IMR-90 (cell line): ENCODE results near the gene COL9A3. TPM values are rescaled to one million over a fixed set of nuclear protein-coding genes. Genes with fewer than 3 reads are reported as not detected.

Experiments
- ATAC-seq: fragments of 200-7000 bp; cut with Tn5 transposase; 2 replicates; pipeline ENCODE4 v1.9.1; 2020; ENCODE audit warnings: low read depth, mild to moderate bottlenecking, moderate library complexity
- BruUV-seq: library from RNA; stranded (reverse); fragments of 400-500 nt; replicated peaks from 2 replicates; lab custom pipeline; 2021; lab: Mats Ljungman, UMichigan
- CTCF ChIA-PET: fragments of 300-600 bp; formaldehyde crosslinking; extraction: SDS; loops from one replicate; lab custom pipeline; 2021; ENCODE audit warnings: antibody characterized with exemption; lab: Yijun Ruan, JAX
- POLR2A ChIA-PET: fragments of 300-600 bp; sonication (Branson Sonifier 250); formaldehyde crosslinking; loops from one replicate; lab custom pipeline; 2022; ENCODE audit warnings: antibody characterized with exemption; ENCODE audit not compliant: unreplicated experiment; lab: Charles Lee
- DNase-seq: peaks from one replicate; pipeline ENCODE4 v3.0.0; 2013
- H2AFZ ChIP-seq: replicated peaks from 2 replicates; pipeline ENCODE3; 2013; ENCODE audit warnings: low read length, mild to moderate bottlenecking; ENCODE audit not compliant: poor library complexity
- H2AK5ac ChIP-seq: 2 replicates; pipeline ENCODE4 v1.6.1; 2013; ENCODE audit warnings: low read depth, low read length, inconsistent platforms
- H2AK9ac ChIP-seq: replicated peaks from 2 replicates; pipeline ENCODE3; 2013; ENCODE audit warnings: mild to moderate bottlenecking, low read depth, low read length, moderate library complexity; ENCODE audit not compliant: poor library complexity
- H2BK120ac ChIP-seq: 2 replicates; pipeline ENCODE4 v1.6.1; 2013; ENCODE audit warnings: low read depth, low read length, inconsistent platforms
- H2BK15ac ChIP-seq: 3 replicates; pipeline ENCODE4 v1.6.1; 2013; ENCODE audit warnings: low read depth, low read length, inconsistent platforms
- H2BK20ac ChIP-seq: 2 replicates; pipeline ENCODE4 v1.6.1; 2013; ENCODE audit warnings: low read depth, mild to moderate bottlenecking, inconsistent platforms, low read length, moderate library complexity
- H2BK5ac ChIP-seq: 2 replicates; pipeline ENCODE4 v1.6.1; 2013; ENCODE audit warnings: mild to moderate bottlenecking, low read depth, low read length, inconsistent platforms; ENCODE audit not compliant: poor library complexity, severe bottlenecking
- H3K14ac ChIP-seq: replicated peaks from 2 replicates; pipeline ENCODE4 v1.6.1; 2013; ENCODE audit warnings: low read depth, low read length, inconsistent platforms
- H3K18ac ChIP-seq: 2 replicates; pipeline ENCODE4 v1.6.1; 2013; ENCODE audit warnings: low read depth, low read length, control low read depth
- H3K23ac ChIP-seq: 2 replicates; pipeline ENCODE4 v1.6.1; 2013; ENCODE audit warnings: low read depth, low read length, inconsistent platforms
- H3K27ac ChIP-seq: 2 replicates; pipeline ENCODE4 v1.5.1; 2013; ENCODE audit warnings: mild to moderate bottlenecking, control low read depth, low read length; ENCODE audit not compliant: insufficient read depth
- H3K27me3 ChIP-seq: 2 replicates; pipeline ENCODE4 v1.6.1; 2013; ENCODE audit warnings: low read length; ENCODE audit not compliant: control insufficient read depth, insufficient read depth
- H3K36me3 ChIP-seq: 2 replicates; pipeline ENCODE4 v1.6.1; 2013; ENCODE audit warnings: low read length, mixed read lengths; ENCODE audit not compliant: control insufficient read depth, insufficient read depth
- H3K4ac ChIP-seq: 2 replicates; pipeline ENCODE4 v1.6.1; 2013; ENCODE audit warnings: low read depth, low read length, inconsistent platforms
- H3K4me1 ChIP-seq: 2 replicates; pipeline ENCODE4 v1.6.1; 2013; ENCODE audit warnings: low read length, mixed read lengths; ENCODE audit not compliant: control insufficient read depth, insufficient read depth
- H3K4me2 ChIP-seq: 2 replicates; pipeline ENCODE4 v1.6.1; 2013; ENCODE audit warnings: low read depth, mild to moderate bottlenecking, control low read depth, low read length, moderate library complexity
- H3K4me3 ChIP-seq: 2 replicates; pipeline ENCODE4 v1.5.1; 2013; ENCODE audit warnings: low read depth, mild to moderate bottlenecking, control low read depth, low read length, moderate library complexity; ENCODE audit not compliant: insufficient read depth
- H3K56ac ChIP-seq: 2 replicates; pipeline ENCODE4 v1.6.1; 2013; ENCODE audit warnings: low read length, inconsistent platforms; ENCODE audit not compliant: insufficient read depth; ENCODE audit errors: extremely low read depth
- H3K79me1 ChIP-seq, 2 experiments: 2 replicates each; pipeline ENCODE4 v1.6.1; 2013; ENCODE audit warnings: low read length in 2 of 2, inconsistent platforms in 1 of 2, low read depth in 1 of 2
- H3K9ac ChIP-seq: 2 replicates; pipeline ENCODE4 v1.6.1; 2013; ENCODE audit warnings: low read depth, low read length, control low read depth
- H3K9me1 ChIP-seq: 2 replicates; pipeline ENCODE4 v1.6.1; 2013; ENCODE audit warnings: low read length, inconsistent platforms; ENCODE audit not compliant: insufficient read depth
- H3K9me3 ChIP-seq: 2 replicates; pipeline ENCODE4 v1.6.1; 2013; ENCODE audit warnings: low read length; ENCODE audit not compliant: control insufficient read depth, insufficient read depth
- H4K20me1 ChIP-seq: 2 replicates; pipeline ENCODE4 v1.6.1; 2013; ENCODE audit warnings: low read length, inconsistent platforms; ENCODE audit not compliant: insufficient read depth
- H4K5ac ChIP-seq: 2 replicates; pipeline ENCODE4 v1.6.1; 2013; ENCODE audit warnings: mild to moderate bottlenecking, low read depth, low read length, control low read depth
- H4K8ac ChIP-seq, 2 experiments: 2 replicates each; pipeline ENCODE4 v1.6.1; 2013; ENCODE audit warnings: low read depth in 2 of 2, low read length in 2 of 2, control low read depth in 1 of 2, inconsistent platforms in 1 of 2
- H4K91ac ChIP-seq: 2 replicates; pipeline ENCODE4 v1.6.1; 2013; ENCODE audit warnings: low read depth, low read length, inconsistent platforms; ENCODE audit not compliant: insufficient read depth
- BHLHE40 ChIP-seq: fragments of 150-350 bp; IDR thresholded peaks from 2 replicates; pipeline ENCODE4 v1.6.1; 2016; ENCODE audit warnings: mild to moderate bottlenecking, low read depth, low read length
- CEBPB ChIP-seq: IDR thresholded peaks from 2 replicates; pipeline ENCODE4 v1.6.1; 2012; ENCODE audit warnings: low read depth, low read length, improper control_type of control experiment
- CHD1 ChIP-seq: IDR thresholded peaks from 2 replicates; pipeline ENCODE4 v1.6.1; 2012; ENCODE audit warnings: low read depth, low read length, improper control_type of control experiment
- CTCF ChIP-seq: conservative IDR thresholded peaks from 2 replicates; pipeline ENCODE4 v1.5.1; 2012; ENCODE audit warnings: mild to moderate bottlenecking, low read depth, low read length, improper control_type of control experiment
- ELK1 ChIP-seq: fragments of 150-350 bp; IDR thresholded peaks from 2 replicates; pipeline ENCODE4 v1.6.1; 2016; ENCODE audit warnings: low read depth, mild to moderate bottlenecking, low read length, moderate library complexity, borderline replicate concordance
- FOS ChIP-seq: fragments of 150-350 bp; IDR thresholded peaks from 2 replicates; pipeline ENCODE4 v1.6.1; 2016; ENCODE audit warnings: low read depth, low read length
- MAFK ChIP-seq: IDR thresholded peaks from 2 replicates; pipeline ENCODE4 v1.6.1; 2012; ENCODE audit warnings: low read depth, low read length, improper control_type of control experiment
- MAZ ChIP-seq: IDR thresholded peaks from 2 replicates; pipeline ENCODE4 v1.6.1; 2012; ENCODE audit warnings: low read depth, mild to moderate bottlenecking, low read length, improper control_type of control experiment, moderate library complexity, borderline replicate concordance
- MXI1 ChIP-seq: IDR thresholded peaks from 2 replicates; pipeline ENCODE4 v1.6.1; 2012; ENCODE audit warnings: low read depth, mild to moderate bottlenecking, low read length, moderate library complexity, borderline replicate concordance
- NFE2L2 ChIP-seq: fragments of 150-350 bp; IDR thresholded peaks from 2 replicates; pipeline ENCODE4 v1.6.1; 2016; ENCODE audit warnings: low read depth, mild to moderate bottlenecking, low read length
- POLR2A ChIP-seq: IDR thresholded peaks from 2 replicates; pipeline ENCODE4 v1.6.1; 2012; ENCODE audit warnings: mild to moderate bottlenecking, low read depth, low read length
- RAD21 ChIP-seq: IDR thresholded peaks from 2 replicates; pipeline ENCODE4 v1.6.1; 2012; ENCODE audit warnings: low read length, improper control_type of control experiment
- RCOR1 ChIP-seq: IDR thresholded peaks from 2 replicates; pipeline ENCODE4 v1.6.1; 2012; ENCODE audit warnings: mild to moderate bottlenecking, low read length, improper control_type of control experiment; ENCODE audit not compliant: insufficient replicate concordance
- RFX5 ChIP-seq: IDR thresholded peaks from 2 replicates; pipeline ENCODE4 v1.8.0; 2012; ENCODE audit warnings: low read depth, mild to moderate bottlenecking, low read length, moderate library complexity
- SMC3 ChIP-seq: fragments of 150-350 bp; IDR thresholded peaks from 2 replicates; pipeline ENCODE4 v1.6.1; 2016; ENCODE audit warnings: low read depth, mild to moderate bottlenecking, antibody characterized with exemption, low read length, moderate library complexity
- USF2 ChIP-seq: fragments of 150-350 bp; IDR thresholded peaks from 2 replicates; pipeline ENCODE4 v1.6.1; 2017; ENCODE audit warnings: mild to moderate bottlenecking, antibody characterized with exemption, low read length, low read depth
- WGBS, 2 experiments: methylation state at CpG; one replicate each; pipeline versions ENCODE4 v1.1.5 to v1.1.7; 2013; ENCODE audit warnings: missing lambda C conversion rate in 2 of 2; ENCODE audit not compliant: insufficient read length in 1 of 2; ENCODE audit errors: extremely low coverage in 2 of 2; 5-methylcytosine and 5-hydroxymethylcytosine counted together
- dilution Hi-C: fragments of 300-500 bp; cut with HindIII; formaldehyde crosslinking; loops from one replicate; pipeline ENCODE4 v1.14.3; 2018; ENCODE audit warnings: low sequenced_read_pairs; ENCODE audit not compliant: unreplicated experiment
- in situ Hi-C: fragments of 300-500 bp; cut with MboI; formaldehyde crosslinking; loops from 3 replicates; pipeline ENCODE4 v1.14.3; 2019; ENCODE audit warnings: low sequenced_read_pairs, inconsistent platforms, mixed read lengths
- intact Hi-C: fragments of 100-400 bp; cut with micrococcal nuclease; formaldehyde crosslinking; loops from 2 replicates; pipeline ENCODE4 v1.10.0; 2022
- polyA plus RNA-seq, 3 experiments: library from polyadenylated mRNA; depleted of rRNA; stranded (reverse); fragments of >200 nt; gene quantifications; 2 replicates each; pipeline ENCODE4 v1.2.3, GENCODE V29; 2012; ENCODE audit warnings: low replicate concordance in 1 of 3
- total RNA-seq: library from RNA; depleted of rRNA; stranded (reverse); fragments of >200 nt; gene quantifications from 2 replicates; pipeline ENCODE4 v1.2.3, GENCODE V29; 2012

Gene COL9A3
- total and polyA plus RNA-seq, 2 of the 4 experiments (the other 2 are of a cell fraction), result 0.36 to 1.4 TPM

GRCh38 chr20:62864207-62864606 lies 47.4 kb downstream of the COL9A3 start:
- H3K4me2 ChIP-seq, result no peak overlapping the region
- H4K5ac ChIP-seq, result no peak overlapping the region
- no peak overlapping the region for H2AFZ ChIP-seq
- H3K14ac ChIP-seq, result no peak overlapping the region
- dilution Hi-C loops, result no loop called here
- no peaks in the 10 kb centered on the region; the same call in 1 of the 2 replicates for H3K27me3 ChIP-seq
- H2BK15ac ChIP-seq, result no peak overlapping the region
- no TSS peak for BruUV-seq
- H3K9me1 ChIP-seq, result no peaks in the 10 kb centered on the region
- no peak overlapping the region for H2BK5ac ChIP-seq
- H3K4me1 ChIP-seq, result 0 out of 2 replicates have a peak, but pooled peaks cover 3% of the 10 kb centered on the region
- TF ChIP-seq USF2, result no peak
- no peak for TF ChIP-seq ELK1
- TF ChIP-seq MAFK, result no peak
- no peak for TF ChIP-seq RAD21
- no peak for TF ChIP-seq POLR2A
- no peak for TF ChIP-seq RFX5
- no peak for TF ChIP-seq MXI1
- no peak for TF ChIP-seq FOS
- no peak for TF ChIP-seq CEBPB
- no peak for TF ChIP-seq SMC3
- no peak for TF ChIP-seq MAZ
- TF ChIP-seq CTCF, result no peak
- no peak for TF ChIP-seq BHLHE40
- no peak for TF ChIP-seq NFE2L2
- TF ChIP-seq CHD1, result no peak
- TF ChIP-seq RCOR1, result no peak
- no peak overlapping the region for H3K18ac ChIP-seq
- no peak overlapping the region for H3K4ac ChIP-seq
- H3K79me1 ChIP-seq, result peaks cover 5 to 13% of the 10 kb centered on the region in 2 experiments; a peak in 3 of 4 replicates
- ChIA-PET POLR2A (no interaction called here), CTCF (no interaction called here)
- intact Hi-C loops, result loop anchor here (5.0 kb wide), 1 partner anchor 53 kb away; no protein-coding TSS in a partner anchor
- in situ Hi-C loops, result no loop called here
- H2BK20ac ChIP-seq, result no peak overlapping the region
- no peak overlapping the region for H2AK5ac ChIP-seq
- no peak overlapping the region for H3K27ac ChIP-seq
- DNase-seq (no peak), ATAC-seq (no peak)
- no peak overlapping the region for H4K8ac ChIP-seq
- peaks cover 1% of the 10 kb centered on the region for H4K20me1 ChIP-seq
- no peak overlapping the region for H3K4me3 ChIP-seq
- no peaks in the 10 kb centered on the region for H3K36me3 ChIP-seq
- H3K56ac ChIP-seq, result no peak overlapping the region
- no peak overlapping the region for H2AK9ac ChIP-seq
- no peaks in the 10 kb centered on the region for H3K9me3 ChIP-seq
- no CpG with 5 or more reads among the region's 7 CpGs for WGBS, 2 experiments
- no peak overlapping the region for H3K9ac ChIP-seq
- H4K91ac ChIP-seq, result no peak overlapping the region
- no peak overlapping the region for H2BK120ac ChIP-seq
- no peak overlapping the region for H3K23ac ChIP-seq
